SKM-1 treated with dmso at 0.1 percent for 144 hours (cell line): ENCODE measurements around the gene SLC66A1.
"Not testable (repeated sequence)": the region's sequence is repeated elsewhere in the genome, so short reads cannot be mapped to it uniquely, and the experiment has no call there.

ENCODE experiments used
- DNase-seq: peaks from one replicate; lab custom pipeline; 2025; ENCODE audit not compliant: unreplicated experiment; lab: John Stamatoyannopoulos, UW

Gene SLC66A1, protein sequence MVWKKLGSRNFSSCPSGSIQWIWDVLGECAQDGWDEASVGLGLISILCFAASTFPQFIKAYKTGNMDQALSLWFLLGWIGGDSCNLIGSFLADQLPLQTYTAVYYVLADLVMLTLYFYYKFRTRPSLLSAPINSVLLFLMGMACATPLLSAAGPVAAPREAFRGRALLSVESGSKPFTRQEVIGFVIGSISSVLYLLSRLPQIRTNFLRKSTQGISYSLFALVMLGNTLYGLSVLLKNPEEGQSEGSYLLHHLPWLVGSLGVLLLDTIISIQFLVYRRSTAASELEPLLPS

DNA sequence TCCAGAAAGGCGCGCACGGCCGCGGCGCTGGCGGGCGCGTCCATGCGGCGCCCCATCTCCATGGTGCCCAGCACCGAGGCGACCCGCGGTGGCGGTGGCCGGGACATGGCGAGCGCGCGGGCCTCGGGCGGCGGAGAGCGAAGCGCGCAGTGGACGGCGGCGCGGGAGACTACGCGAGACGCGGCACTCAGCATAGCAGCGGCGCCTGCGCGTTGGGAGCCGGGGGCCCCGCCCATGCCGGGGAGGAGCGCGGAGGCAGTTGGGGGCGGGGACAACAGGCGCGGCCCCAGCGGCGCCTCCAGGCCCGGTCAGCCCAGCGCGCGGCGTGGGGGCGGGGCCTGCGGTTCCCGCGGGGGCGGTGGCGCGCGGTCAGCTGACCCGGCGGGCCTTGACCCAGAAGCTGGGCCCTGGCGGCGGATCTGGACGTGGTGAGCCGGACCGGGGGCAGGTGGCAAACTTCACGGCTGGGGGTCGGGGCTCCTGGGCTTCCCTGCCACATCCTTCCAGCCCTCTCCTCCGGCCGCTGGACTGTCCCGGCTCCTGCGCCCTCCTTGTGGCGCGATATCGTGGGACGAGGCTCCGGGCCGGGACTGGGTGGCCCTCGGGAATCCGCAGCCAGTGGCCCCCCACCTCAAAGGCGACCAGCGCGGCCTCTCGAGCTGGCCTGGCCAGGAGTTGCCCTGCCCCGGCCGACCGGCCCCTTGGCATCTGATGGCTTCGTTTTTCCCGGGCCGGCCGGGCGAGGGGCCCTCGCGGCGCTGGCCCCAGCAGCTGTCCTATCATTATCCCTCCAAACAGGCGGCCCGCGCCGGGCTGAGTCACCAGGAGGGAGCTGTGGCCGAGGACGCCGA is at the start of gene SLC66A1, which contains the start of gene AKR7A2:
Gene SLC66A1, plus strand, starts transcription at position 396 of the 851 bp plus-strand sequence. CDS start 5,352 bp downstream, outside the sequence.
Gene AKR7A2, minus strand, starts transcription at position 214 of the 851 bp plus-strand sequence. Its CDS starts 20 bp downstream, at position 194.
- DNase-seq, result peak; percentile 84

DNA sequence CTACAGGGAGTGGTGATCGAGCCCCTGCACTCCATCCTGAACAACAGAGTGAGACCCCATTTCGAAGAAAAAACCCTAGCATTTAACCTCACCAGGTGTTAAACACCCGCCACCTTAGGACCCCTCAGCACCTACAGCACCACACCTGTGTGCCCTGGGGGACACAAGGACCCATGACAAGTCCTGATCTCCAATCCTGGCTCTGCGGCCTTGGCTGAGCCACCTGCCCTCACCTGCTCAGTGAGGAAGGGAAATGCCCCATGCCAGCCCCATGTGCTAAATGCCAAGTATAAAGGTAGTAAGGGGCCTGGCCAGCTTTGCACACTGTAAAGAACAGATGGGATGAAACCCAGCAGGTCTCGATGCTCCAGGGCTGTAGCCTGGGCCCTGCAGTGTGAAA is 49.4 kb upstream of the SLC66A1 start:
- DNase-seq, result no peak

DNA sequence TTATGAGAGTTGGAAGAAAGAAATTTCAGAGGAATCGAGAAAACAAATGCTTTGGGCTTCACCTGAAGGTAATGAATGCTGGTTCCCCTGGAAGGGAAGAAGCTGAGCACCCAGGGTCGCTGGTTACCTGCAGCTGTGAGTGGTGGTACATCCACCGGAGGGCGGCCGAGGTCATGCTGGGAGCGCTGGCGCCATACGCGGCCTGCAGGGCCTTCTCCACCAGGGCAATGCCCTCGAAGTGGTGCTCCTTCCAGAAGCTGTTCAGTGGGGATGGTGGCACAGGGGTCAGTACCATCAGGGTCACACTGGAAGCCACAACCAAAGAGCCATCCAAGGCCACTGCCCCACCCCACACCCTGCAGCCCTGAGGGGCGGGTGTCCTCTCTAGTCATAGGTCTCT is 43.7 kb upstream of the SLC66A1 start:
- no peak for DNase-seq

DNA sequence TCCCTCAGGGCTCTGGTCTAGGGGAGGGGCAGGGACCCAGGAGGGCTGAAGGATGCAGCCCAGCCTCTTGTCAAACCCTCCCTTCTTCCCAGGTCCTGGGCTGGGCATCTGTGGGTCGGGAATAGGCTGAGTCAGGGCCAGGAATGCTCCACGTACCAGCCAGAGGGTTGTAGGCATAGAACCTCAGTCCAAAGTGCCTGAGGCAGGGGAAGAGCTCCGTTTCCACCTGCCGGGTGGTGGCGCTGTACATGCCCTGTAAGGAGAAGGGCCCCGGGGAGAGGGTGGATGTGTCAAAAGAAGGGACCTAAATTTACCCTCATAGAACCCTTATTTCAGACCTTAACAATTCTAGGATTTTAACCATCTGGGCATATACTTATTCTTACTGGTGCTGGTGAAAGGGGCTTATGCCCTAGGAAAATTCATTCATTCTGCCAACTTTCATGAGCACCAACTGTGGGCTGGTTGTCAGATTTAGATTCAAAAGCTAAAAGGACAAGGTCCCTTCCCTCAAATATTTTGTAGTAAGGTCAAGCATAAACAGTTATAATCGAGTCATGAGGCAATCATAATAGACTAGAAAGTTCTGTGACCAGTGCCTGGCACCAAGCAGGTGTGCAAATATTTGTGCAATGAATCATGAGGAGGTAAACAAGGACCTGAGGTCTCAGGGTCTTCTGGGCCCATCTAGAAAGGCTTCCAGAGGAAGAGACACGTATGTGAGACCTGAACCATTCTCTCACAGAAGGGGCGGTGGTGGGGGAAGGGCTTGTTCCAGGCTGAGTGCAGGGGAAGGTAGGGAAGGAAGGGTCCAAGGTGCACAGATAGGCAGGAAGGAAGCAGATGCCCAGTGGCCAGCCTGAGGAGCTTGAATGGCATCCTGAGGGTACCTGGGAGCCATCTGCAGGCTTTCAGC is 42.4 kb upstream of the SLC66A1 start:
- not testable (repeated sequence) for DNase-seq

DNA sequence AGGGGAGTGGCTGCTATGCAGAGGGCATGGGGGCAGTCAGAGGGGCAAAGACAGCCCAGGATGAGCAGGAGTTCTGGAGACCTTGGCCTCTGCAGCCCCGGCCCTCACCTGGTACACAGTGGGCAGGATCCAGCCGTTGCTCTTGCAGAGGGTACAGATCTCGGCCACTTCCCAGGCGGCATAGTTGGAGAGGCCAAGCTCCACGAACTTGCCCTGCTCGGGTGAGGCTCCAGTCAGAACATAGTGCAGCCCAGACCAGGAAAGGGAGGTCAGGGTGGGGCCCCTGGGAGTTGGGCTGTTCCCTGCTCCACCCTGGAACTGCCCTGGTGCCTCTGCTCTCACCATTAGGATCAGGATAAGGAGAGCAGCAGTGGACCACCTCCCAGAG is 41.8 kb upstream of the SLC66A1 start:
- DNase-seq, result not testable (repeated sequence)

DNA sequence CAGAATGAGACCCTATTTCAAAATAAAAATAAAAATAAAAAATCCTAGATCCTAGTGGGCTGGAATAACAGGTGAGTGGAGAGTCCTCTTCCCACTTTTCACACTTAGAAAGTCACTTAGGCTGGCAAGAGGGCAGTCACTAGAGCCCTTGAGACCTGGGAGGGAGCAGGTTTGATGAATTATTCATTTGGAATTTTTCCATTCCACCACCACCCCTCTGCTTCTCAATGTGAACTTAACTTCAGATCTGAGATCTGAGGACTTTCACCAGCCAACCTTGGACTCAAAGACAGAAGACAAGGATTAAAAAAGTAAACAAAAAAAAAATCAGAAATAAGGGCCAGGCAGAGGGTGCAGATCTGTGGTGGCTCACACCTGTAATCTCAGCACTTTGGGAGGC is 40.1 kb upstream of the SLC66A1 start:
- no peak for DNase-seq

DNA sequence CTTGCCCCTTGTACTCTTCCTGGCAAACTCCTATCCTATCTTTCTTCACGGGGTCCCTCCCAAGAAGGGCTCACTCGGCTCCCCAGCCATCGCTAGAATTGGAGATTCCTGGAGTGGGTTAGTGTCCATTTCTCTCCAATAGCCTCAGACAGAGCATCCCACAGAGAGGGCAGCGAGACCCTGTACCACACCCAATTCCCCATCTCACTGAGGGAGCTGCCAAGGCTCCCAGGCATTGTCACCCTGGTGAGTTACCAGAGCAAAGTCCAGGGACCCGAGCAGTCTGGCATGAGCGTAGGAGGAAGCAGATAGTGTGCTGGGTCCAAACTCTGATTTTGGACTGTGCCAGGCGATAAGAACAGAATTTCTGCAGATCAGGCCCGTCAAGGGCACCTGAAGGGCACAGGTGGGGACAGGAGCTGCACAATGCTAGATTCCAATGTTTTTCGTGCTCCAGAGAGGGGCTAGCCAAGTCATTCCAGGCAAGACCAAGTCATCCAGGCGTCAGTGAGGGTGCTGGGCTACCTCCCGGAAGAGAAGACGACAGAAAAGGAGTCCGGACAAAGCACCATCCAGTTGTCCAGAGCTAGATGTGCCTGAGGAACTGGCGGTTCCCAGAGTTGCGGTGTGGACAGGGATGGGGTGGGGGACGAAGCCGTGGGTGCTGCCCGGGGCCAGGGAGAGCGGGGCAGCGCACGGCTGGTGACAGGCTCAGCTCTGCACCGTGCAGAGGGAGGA is 38.9 kb upstream of the SLC66A1 start:
- DNase-seq, result no peak

DNA sequence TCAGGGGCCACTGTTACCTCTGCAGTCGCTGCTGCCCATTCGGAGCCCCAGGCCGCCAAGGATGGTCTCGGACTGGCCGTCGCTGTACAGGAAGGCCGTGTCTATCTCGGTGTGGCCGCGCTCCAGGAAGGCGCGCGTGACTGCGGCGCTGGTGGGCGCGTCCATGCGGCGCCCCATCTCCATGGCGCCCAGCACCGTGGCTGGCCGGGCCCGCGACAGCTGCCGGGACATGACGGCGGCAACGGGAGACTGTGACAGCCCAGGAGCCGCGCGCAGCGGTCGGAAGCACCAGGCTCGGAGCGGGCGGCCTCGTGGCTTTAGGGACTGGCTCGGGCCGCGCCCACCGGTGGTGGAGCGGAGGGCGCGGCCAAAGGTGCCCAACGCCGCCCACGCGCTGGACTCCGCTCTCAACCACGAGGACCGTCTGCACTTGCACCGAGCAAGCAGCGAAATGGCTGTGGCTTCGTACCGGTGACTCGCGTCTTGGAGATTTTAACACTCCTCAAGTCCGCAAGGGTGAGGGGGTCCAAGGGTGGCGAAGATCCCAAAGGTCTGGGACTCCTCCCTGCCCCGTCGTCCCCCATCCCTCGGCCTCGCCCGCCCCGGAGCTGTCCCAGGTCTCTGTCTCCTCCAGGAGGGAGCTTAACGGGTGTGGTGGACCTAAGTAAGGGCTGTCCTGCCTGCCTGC is 38.1 kb upstream of the SLC66A1 start:
- DNase-seq, result not testable (repeated sequence)

DNA sequence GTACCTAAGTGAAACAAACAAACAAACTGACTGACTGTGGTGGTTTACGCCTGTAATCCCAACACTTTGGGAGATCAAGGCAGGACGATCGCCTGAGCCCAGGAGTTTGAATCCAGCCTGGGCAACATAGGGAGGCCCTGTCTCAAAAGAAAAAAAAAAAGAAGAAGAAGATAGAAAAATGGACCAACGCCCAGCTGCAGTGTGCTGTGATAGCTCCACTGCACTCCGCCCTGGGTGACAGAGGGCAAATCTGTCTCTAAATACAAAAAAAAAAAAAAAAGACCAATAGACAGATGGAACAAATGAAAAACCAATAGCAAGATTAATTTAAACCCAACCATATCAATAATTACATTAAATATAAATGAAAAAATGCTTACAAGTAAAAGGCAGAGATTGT is 37.5 kb upstream of the SLC66A1 start:
- no peak for DNase-seq

DNA sequence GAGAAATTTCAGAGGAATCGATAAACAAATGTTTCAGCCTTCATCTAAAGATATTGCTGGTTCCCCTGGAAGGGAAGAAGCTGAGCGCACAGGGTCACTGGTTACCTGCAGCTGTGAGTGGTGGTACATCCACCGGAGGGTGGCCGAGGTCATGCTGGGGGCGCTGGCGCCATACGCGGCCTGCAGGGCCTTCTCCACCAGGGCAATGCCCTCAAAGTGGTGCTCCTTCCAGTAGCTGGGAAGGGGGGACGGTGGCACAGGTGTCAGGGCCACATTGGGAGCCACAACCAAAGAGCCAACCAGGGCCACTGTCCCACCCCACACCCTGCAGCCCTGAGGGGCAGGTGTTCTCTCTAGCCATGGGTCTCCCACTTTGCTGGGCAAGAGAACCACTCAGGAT is 28.2 kb upstream of the SLC66A1 start:
- no peak for DNase-seq

DNA sequence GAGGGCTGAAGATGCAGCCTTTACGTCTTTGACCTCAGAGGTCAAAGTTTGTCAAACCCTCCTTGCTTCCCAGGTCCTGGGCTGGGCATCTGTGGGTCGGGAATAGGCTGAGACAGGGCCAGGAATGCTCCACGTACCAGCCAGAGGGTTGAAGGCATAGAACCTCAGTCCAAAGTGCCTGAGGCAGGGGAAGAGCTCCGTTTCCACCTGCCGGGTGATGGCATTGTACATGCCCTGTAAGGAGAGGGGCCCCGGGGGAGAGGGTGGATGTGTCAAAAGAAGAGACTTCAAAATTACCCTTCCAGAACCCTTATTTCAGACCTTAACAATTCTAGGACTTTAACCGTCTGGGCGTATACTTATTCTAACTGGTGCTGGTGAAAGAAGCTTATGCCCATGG is 27.2 kb upstream of the SLC66A1 start:
- DNase-seq, result no peak

DNA sequence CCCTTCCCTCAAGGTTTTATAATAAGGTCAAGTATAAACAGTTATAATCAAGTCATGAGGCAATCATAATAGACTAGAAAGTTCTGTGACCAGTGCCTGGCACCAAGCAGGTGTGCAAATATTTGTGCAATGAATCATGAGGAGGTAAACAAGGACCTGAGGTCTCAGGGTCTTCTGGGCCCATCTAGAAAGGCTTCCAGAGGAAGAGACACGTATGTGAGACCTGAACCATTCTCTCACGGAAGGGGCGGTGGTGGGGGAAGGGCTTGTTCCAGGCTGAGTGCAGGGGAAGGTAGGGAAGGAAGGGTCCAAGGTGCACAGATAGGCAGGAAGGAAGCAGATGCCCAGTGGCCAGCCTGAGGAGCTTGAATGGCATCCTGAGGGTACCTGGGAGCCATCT is 26.8 kb upstream of the SLC66A1 start:
- not testable (repeated sequence) for DNase-seq

DNA sequence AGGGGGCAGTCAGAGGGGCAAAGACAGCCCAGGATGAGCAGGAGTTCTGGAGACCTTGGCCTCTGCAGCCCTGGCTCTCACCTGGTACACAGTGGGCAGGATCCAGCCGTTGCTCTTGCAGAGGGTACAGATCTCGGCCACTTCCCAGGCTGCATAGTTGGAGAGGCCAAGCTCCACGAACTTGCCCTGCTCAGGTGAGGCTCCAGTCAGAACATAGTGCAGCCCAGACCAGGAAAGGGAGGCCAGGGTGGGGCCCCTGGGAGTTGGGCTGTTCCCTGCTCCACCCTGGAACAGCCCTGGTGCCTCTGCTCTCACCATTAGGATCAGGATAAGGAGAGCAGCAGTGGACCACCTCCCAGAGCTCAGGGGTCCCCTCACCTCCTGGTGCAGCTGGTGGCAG is 26.3 kb upstream of the SLC66A1 start:
- DNase-seq, result not testable (repeated sequence)

DNA sequence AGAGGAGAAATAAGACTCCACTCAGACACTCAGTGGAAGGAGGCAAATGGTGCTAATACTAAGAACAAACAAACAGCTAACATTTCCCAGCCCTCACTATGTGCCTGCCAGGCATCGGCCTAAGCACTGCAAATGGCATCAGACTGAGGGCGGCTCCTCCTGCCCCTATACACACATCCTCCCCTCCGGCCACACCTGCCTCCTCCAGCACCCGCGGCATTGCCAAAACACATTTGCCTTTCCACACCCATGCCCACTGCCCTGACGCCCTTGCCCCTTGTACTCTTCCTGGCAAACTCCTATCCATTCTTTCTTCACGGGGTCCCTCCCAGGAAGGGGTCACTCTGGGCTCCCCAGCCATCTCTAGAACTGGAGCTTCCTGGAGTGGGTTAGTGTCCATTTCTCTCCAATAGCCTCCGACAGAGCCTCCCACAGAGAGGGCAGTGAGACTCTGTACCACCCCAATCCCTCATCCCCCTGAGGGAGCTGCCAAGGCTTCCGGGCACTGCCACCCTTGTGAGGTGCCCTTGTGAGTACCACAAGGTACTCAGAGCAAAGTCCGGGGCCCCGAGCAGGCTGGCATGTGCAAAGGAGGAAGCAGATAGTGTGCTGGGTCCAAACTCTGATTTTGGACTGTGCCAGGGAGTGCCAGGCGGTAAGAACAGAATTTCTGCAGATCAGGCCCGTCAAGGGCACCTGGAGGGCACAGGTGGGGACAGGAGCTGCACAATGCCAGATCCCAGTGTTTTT is 24.5 kb upstream of the SLC66A1 start:
- DNase-seq, result no peak

DNA sequence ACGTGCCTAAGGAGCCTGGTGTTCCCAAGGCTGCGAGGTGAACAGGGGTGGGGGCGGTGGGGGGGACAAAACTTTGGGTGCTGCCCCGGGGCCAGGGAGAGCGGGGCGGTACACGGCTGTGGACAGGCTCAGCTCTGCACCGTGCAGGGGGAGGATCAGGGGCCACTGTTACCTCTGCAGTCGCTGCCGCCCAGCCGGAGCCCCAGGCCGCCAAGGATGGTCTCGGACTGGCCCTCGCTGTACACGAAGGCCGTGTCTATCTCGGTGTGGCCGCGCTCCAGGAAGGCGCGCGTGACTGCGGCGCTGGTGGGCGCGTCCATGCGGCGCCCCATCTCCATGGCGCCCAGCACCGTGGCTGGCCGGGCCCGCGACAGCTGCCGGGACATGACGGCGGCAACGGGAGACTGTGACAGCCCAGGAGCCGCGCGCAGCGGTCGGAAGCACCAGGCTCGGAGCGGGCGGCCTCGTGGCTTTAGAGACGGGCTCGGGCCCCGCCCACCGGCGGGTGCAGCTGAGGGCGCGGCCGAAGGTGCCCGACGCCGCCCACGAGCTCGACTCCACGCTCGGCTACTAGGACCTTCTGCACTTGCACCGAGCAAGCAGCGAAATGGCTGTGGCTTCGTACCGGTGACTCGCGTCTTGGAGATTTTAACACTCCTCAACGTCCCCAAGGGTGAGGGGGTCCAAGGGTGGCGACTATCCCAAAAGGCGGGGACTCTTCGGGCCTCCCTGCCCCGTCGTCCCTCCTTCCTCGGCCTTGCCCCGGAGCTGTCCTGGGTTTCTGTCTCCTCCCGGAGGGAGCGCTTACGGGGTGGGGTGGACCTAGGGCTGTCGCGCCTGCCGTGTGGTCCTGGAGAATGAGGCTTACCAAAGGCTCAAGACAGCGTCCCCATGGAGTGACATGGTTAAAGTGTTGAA is 23.5 kb upstream of the SLC66A1 start, which contains the start of gene AKR7A3:
Gene AKR7A3, minus strand, starts transcription at position 447 of the 918 bp plus-strand sequence. Its CDS starts 61 bp downstream, at position 386.
- DNase-seq, result peak; percentile 33

DNA sequence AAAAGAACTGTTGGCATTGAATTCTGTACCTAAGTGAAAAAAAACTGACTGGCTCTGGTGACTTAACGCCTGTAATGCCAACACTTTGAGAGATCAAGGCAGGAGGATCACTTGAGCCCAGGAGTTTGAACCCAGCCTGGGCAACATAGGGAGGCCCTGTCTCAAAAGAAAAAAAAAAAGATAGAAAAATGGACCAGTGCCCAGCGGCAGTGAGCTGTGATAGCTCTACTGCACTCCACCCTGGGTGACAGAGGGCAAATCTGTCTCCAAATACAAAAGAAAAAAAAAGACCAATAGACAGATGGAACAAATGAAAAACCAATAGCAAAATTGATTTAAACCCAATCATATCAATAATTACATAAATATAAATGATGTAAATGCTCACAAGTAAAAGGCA is 22.9 kb upstream of the SLC66A1 start:
- DNase-seq, result no peak

DNA sequence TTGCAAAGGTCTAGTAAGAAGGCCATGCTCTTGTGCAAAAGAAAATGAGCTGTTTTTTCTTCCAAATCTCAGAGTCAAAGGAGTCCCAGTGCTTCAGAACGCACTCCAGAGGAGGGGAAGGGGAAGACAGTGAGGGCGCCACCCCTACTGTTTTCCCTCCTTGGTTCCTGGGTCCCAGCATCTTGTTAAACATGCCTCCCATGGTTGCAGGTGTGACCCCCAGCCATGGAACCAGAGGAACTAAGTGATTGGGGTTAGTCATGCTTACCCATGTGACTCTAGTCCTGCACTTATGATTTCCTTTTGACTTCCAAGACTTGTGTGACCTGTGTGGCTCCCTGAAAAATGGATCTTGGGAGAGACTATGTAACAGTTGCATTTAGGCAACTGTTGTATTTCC is 17.5 kb upstream of the SLC66A1 start:
- DNase-seq, result no peak

DNA sequence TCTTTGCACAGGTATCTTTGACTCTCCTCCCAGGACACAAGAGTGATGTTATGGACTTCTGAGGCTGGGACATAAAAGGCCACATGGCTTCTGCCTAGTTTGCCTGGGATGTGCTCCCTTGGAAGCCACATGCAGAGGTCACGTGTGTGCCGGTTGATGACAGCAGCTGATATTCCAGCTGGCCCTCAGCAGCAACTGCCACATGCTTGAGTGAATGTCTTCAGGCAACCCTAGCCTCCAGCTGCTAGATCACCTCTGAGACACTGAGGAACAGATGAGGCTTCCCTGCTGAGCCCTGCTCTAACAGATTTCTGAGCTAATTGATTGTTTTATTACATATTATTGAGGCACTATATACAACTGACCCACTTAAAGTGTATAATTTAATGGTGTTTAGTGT is 11.9 kb upstream of the SLC66A1 start:
- no peak for DNase-seq
